VCaP (cell line): ENCODE data around the gene BMPER.

Source experiments
- H3K27ac ChIP-seq: fragments of 450-650 bp; 2 replicates; pipeline ENCODE4 v1.5.1; 2017
- TF ChIP-seq, protein P1 (sequence below): fragments of 450-650 bp; conservative IDR thresholded peaks from 2 replicates; pipeline ENCODE4 v1.5.1; 2017; ENCODE audit warnings: mild to moderate bottlenecking, moderate library complexity

The BMPER gene

DNA sequence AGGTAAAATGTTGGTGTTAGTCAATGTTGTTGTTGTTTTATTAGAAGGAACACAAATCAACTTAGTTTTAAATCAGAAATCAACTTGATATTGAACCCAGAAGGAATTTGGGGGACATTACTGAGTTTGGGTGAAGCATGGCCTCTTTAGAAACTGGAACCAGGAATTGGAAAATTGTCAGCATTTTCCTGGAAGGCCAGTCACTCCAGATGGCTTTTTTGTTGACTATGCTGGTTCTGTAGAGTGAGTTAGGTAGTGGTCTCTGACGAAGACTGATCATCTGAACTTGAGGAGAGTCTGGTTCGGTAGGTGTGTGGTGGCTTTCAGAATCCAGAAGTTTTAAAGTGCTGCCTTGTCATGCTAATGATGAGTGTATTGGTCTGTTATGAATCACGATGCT lies 111.5 kb downstream of the BMPER start:
- TF ChIP-seq, protein P1, sequence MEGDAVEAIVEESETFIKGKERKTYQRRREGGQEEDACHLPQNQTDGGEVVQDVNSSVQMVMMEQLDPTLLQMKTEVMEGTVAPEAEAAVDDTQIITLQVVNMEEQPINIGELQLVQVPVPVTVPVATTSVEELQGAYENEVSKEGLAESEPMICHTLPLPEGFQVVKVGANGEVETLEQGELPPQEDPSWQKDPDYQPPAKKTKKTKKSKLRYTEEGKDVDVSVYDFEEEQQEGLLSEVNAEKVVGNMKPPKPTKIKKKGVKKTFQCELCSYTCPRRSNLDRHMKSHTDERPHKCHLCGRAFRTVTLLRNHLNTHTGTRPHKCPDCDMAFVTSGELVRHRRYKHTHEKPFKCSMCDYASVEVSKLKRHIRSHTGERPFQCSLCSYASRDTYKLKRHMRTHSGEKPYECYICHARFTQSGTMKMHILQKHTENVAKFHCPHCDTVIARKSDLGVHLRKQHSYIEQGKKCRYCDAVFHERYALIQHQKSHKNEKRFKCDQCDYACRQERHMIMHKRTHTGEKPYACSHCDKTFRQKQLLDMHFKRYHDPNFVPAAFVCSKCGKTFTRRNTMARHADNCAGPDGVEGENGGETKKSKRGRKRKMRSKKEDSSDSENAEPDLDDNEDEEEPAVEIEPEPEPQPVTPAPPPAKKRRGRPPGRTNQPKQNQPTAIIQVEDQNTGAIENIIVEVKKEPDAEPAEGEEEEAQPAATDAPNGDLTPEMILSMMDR, result no peak
- no peak overlapping the region for H3K27ac ChIP-seq

DNA sequence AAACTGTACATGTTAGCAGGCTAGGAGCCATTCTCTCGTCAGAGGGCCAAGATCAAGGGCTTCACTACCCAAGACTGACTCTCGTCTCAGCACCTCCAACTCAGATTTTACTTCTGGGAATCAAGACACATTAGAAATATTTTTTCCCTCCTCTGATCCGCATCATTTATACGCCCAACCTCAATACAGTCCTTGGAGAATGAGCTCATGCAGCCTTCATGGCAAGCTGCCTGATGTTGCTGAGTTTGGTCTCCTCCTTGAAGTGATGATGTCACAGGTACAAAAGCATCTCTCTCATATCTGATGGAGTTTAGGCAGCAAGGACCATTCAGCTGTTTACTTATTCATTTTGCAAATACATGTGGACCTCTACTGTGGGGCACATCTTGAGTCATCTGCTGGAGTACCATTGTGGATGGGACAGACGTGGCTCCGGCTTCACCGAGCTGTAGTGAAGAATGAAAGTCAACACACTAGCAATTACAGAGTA lies 114.0 kb downstream of the BMPER start:
- H3K27ac ChIP-seq, result no peak overlapping the region
- TF ChIP-seq, protein P1, result no peak

DNA sequence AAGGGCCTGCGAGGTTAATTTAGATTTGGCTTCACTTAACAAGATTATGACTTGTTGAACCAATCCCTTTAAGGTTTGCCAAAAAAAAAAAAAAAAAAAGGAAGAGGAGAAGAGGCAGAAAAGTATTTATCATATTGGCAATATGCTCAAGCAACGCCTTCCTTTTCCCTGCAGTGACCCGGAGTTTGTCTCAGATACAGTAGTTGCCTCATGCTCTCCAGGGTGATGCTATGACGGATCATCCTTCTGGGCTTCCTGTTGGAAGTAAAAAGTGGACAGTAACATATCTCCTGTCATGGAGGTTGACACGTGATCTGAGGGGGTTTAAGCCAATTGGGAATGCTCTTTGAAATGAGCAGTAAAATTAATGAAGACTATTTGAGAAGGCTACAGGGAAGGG lies 117.3 kb downstream of the BMPER start:
- no peak overlapping the region for H3K27ac ChIP-seq
- TF ChIP-seq, protein P1, result no peak

DNA sequence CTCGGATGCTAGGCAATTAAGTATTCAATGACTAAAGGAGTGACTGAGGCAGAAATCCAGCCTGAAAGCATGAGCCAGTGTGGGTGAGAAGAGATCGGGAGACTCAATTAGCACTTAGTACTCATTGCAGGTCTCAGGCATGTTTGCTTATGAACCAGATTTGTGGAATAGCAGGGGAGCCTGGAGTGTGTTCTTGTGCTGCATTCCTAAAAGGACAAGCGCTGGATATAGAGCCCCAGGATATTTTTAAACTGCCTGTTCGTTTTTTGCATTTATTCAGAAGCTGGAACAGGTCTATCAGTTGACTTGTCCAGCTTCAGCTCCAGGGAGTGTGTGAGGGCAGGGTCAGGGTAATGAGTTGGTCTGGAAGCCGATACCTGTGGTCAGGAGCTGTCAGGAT lies 120.3 kb downstream of the BMPER start:
- TF ChIP-seq, protein P1, result no peak
- H3K27ac ChIP-seq, result no peak overlapping the region

DNA sequence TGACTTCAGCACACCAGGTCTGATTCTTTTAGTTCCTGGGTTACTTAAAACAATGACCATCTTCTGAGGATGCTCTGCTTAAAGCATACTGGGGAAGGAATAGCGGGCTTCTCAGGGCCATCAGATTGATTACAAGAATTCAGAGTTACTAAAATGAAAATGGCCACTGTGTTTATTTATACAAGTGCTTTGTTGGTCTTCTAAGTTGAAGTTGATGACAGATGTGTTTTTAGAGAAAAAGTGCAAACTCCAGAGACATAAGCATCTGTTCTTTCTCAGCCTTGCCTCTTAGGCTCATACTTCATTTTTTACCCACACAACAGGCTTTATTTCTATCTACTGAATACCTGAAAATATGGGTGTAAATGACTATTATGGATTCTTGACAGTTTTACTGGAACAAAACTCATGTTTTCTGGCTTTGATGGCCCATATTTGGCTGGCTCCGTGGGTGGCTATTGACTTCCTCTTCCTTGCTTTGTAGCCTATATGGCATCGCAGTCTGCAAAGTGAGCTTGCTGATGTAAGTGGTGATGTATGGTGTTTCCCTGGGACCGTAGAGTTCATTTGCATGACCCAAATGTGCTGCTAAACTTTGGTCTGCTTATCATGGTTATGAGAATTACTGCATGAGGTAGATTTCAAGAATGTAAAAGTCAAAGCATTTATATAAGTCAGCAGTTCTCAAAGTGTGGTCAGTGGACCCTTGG lies 121.3 kb downstream of the BMPER start:
- no peak overlapping the region for H3K27ac ChIP-seq
- TF ChIP-seq, protein P1, result no peak

DNA sequence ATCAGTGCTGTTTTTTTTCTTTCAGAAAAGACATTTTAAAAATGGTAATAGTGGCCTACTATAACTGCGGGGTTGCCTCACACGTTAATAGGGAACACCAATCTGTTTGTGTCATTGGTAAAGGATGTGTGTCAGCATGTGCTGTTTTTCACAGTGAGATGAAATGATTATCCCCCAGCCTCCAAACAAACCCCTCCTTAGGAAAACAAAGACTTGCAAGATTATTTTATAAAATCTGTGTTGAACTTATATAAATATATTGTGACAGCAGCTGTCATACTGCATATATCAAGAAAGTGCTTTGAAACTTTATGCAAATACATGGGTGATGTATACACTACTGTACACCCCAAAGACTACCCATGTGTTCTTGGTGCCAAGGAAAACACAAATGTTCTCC lies 125.8 kb downstream of the BMPER start:
- TF ChIP-seq, protein P1, result no peak
- H3K27ac ChIP-seq, result no peak overlapping the region

DNA sequence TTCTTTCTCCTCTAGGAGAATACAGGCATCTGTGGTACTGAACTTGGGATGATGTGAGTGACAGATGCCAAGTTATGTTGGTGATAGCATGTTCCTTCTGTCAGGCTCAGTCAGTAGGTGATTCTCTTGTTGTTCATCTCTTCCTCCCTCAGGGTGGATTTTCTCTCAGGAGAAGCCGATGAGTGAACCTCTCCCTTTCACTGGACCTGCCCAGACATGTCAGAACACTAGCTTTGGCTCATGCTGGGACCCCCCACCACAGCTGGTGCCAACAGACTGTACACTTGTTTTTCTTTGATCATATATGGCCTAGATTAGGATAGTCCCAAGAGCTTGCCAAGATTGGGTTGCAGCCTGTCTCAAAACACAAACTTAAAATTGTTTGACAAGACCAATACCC lies 129.4 kb downstream of the BMPER start:
- no peak overlapping the region for H3K27ac ChIP-seq
- TF ChIP-seq, protein P1, result no peak
